Left lung (tissue), 10 donors: ENCODE data around the gene DEGS1. TPM values are rescaled to one million over a fixed set of nuclear protein-coding genes. Genes with fewer than 3 reads are reported as not detected.

ENCODE experiments used
- ATAC-seq: fragments of 200-7000 bp; cut with Tn5 transposase; one replicate; pipeline ENCODE4 v1.9.1; 2020; ENCODE audit warnings: moderate library complexity
- DNase-seq, 4 donors: peaks; one replicate each; pipeline ENCODE4 v3.0.0-alpha.2; 2013 to 2020
- H3K27ac ChIP-seq, 2 donors: fragments of 200-600 bp; sonication (generic) in 1 of 2; one replicate each; pipeline versions ENCODE4 v1.5.0 to v1.8.0; 2020 to 2021
- H3K27me3 ChIP-seq, 2 donors: fragments of 200-600 bp; sonication (generic) in 1 of 2; one replicate each; pipeline versions ENCODE4 v1.5.0 to v1.8.0; 2020 to 2021
- H3K36me3 ChIP-seq, 2 donors: fragments of 200-600 bp; sonication (generic) in 1 of 2; one replicate each; pipeline versions ENCODE4 v1.5.0 to v1.8.0; 2020 to 2021
- H3K4me1 ChIP-seq, 2 donors: fragments of 200-600 bp; one replicate each; pipeline ENCODE4 v1.8.0; 2021
- H3K4me3 ChIP-seq, 2 donors: fragments of 200-600 bp; sonication (generic) in 1 of 2; one replicate each; pipeline versions ENCODE4 v1.5.0 to v1.8.0; 2020 to 2021; ENCODE audit warnings: mild to moderate bottlenecking in 1 of 2
- H3K9me3 ChIP-seq, 2 donors: fragments of 200-600 bp; sonication (generic) in 1 of 2; one replicate each; pipeline versions ENCODE4 v1.5.0 to v1.8.0; 2020 to 2021
- CTCF ChIP-seq, 2 donors: fragments of 200-600 bp; sonication (generic) in 1 of 2; IDR thresholded peaks; one replicate each; pipeline versions ENCODE4 v1.5.0 to v1.8.0; 2021; ENCODE audit warnings: antibody characterized with exemption in 2 of 2
- intact Hi-C, 2 donors: fragments of 100-400 bp; cut with DNase I; formaldehyde crosslinking; loops; one replicate each; pipeline versions ENCODE4 v1.11.2 to v1.14.2; 2022
- polyA plus RNA-seq, 6 donors: library from polyadenylated mRNA; unstranded; fragments of 120-200 nt; gene quantifications; one replicate each; pipeline ENCODE4 v1.2.1, GENCODE V29; 2013; ENCODE audit not compliant: insufficient read length in 6 of 6
- total RNA-seq, 2 donors: library from RNA; stranded (reverse); fragmentation: NEBNext Ultra II Directional; extraction: Animal tissue kit (Norgen Biotek cat#: 25700); gene quantifications; one replicate each; pipeline ENCODE4 v1.2.1, GENCODE V29; 2021
- donor health status: DM: no; HTN: yes; CAD: no.
- donor health status: DM: no; HTN: no; CAD: no.

The DEGS1 gene
- total and polyA plus RNA-seq, 8 donors: 51.2 to 92.2 (median 60.8) TPM

- Histone ChIP-seq H3K4me1 (peaks cover 0 to 9% of the 10 kb centered on the region in 2 donors), H3K27ac (peak overlapping the region in 1 of 2 donors; percentile 46), H3K9me3 (no peaks in the 10 kb centered on the region), H3K27me3 (no peaks in the 10 kb centered on the region), H3K36me3 (peaks cover 0 to 44% of the 10 kb centered on the region in 2 donors), H3K4me3 (no peak overlapping the region)
- DNase-seq: no peak
- TF ChIP-seq CTCF (IDR thresholded peaks at IDR 0.05): no peak
- intact Hi-C loops: no loop called here
- ATAC-seq: no peak
Measured at GRCh38 chr1:224235813-224236493, 52.9 kb downstream of the DEGS1 start.

GRCh38 chr1:224237119-224237881 lies 54.3 kb downstream of the DEGS1 start:
- H3K9me3 ChIP-seq: no peaks in the 10 kb centered on the region
- ATAC-seq: peak; percentile 86
- intact Hi-C loops: no loop called here
- no peak overlapping the region for H3K4me3 ChIP-seq
- H3K27me3 ChIP-seq: no peaks in the 10 kb centered on the region
- TF ChIP-seq CTCF (IDR thresholded peaks at IDR 0.05): no peak
- peak overlapping the region; percentile 46 to 61 for H3K27ac ChIP-seq
- DNase-seq: peak in 1 of 4 donors; percentile 24
- H3K36me3 ChIP-seq: peaks cover 0 to 31% of the 10 kb centered on the region in 2 donors
- peaks cover 0 to 9% of the 10 kb centered on the region in 2 donors for H3K4me1 ChIP-seq

- peaks cover 0 to 9% of the 10 kb centered on the region in 2 donors for H3K4me1 ChIP-seq
- DNase-seq (peak in 1 of 4 donors; percentile 58), ATAC-seq (peak; percentile 83)
- H3K9me3 ChIP-seq: no peaks in the 10 kb centered on the region
- no peak for TF ChIP-seq CTCF (IDR thresholded peaks at IDR 0.05)
- peaks cover 0 to 23% of the 10 kb centered on the region in 2 donors for H3K36me3 ChIP-seq
- H3K4me3 ChIP-seq: no peak overlapping the region
- intact Hi-C loops: no loop called here
- H3K27ac ChIP-seq: peak overlapping the region; percentile 13 to 30
- H3K27me3 ChIP-seq: no peaks in the 10 kb centered on the region
Measured at GRCh38 chr1:224238212-224238611, 55.2 kb downstream of the DEGS1 start.

GRCh38 chr1:224238756-224239155 lies 55.7 kb downstream of the DEGS1 start:
- ATAC-seq (no peak), DNase-seq (no peak)
- intact Hi-C loops: no loop called here
- Histone ChIP-seq H3K27me3 (no peaks in the 10 kb centered on the region), H3K9me3 (no peaks in the 10 kb centered on the region), H3K4me3 (no peak overlapping the region), H3K36me3 (peaks cover 0 to 23% of the 10 kb centered on the region in 2 donors), H3K4me1 (peaks cover 0 to 9% of the 10 kb centered on the region in 2 donors), H3K27ac (peak overlapping the region in 1 of 2 donors; percentile 13)
- TF ChIP-seq CTCF (IDR thresholded peaks at IDR 0.05): no peak

Other genes with a start within 250 kb of the DEGS1 start
- gene FBXO28, start 69.1 kb upstream of the DEGS1 start, total RNA-seq: 10 to 100 TPM; 26.7 to 27.0 TPM
- gene FBXO28, start 69.1 kb upstream of the DEGS1 start, polyA plus RNA-seq: 10 to 100 TPM; 31.0 to 33.6 (median 32.2) TPM
- gene NVL, start 146.9 kb downstream of the DEGS1 start, total RNA-seq: 10 to 100 TPM; 22.4 to 25.0 TPM
- gene NVL, start 146.9 kb downstream of the DEGS1 start, polyA plus RNA-seq: 10 to 100 TPM; 37.1 to 46.5 (median 41.4) TPM
- gene CNIH4, start 173.6 kb downstream of the DEGS1 start, total RNA-seq: 10 to 100 TPM; 70.8 to 87.4 TPM
- gene CNIH4, start 173.6 kb downstream of the DEGS1 start, polyA plus RNA-seq: 10 to 100 TPM; 34.3 to 40.6 (median 38.9) TPM